Type B pancreatic cell (in vitro differentiated cells): ENCODE results near the gene UBE3B. TPM values are rescaled to one million over a fixed set of nuclear protein-coding genes. Genes with fewer than 3 reads are reported as not detected.

Experiments
- DNase-seq: peaks from one replicate; pipeline ENCODE4 v3.0.0; 2021; ENCODE audit warnings: mixed read lengths; ENCODE audit not compliant: unreplicated experiment; ENCODE audit errors: extremely low spot score
- H3K27ac Mint-ChIP-seq: 2 replicates; pipeline ENCODE4 v1.8.0; 2021; ENCODE audit warnings: mild to moderate bottlenecking, mixed read lengths
- H3K27me3 Mint-ChIP-seq: 2 replicates; pipeline ENCODE4 v1.8.0; 2021; ENCODE audit warnings: mixed read lengths
- H3K36me3 Mint-ChIP-seq: 2 replicates; pipeline ENCODE4 v1.8.0; 2021; ENCODE audit warnings: mixed read lengths
- H3K4me1 Mint-ChIP-seq: one replicate; pipeline ENCODE4 v1.8.0; 2021; ENCODE audit warnings: mixed read lengths; ENCODE audit not compliant: unreplicated experiment
- H3K4me3 Mint-ChIP-seq: 2 replicates; pipeline ENCODE4 v1.8.0; 2021; ENCODE audit warnings: mild to moderate bottlenecking, mixed read lengths
- H3K9me3 Mint-ChIP-seq: 2 replicates; pipeline ENCODE4 v1.8.0; 2021; ENCODE audit warnings: mixed read lengths
- CTCF ChIP-seq: fragments of 200-600 bp; sonication (generic); conservative IDR thresholded peaks from 2 replicates; pipeline ENCODE4 v1.5.0; 2021; ENCODE audit warnings: antibody characterized with exemption, mild to moderate bottlenecking
- total RNA-seq: library from RNA; stranded (reverse); gene quantifications from 2 replicates; pipeline ENCODE4 v1.2.1, GENCODE V29; 2021; ENCODE audit warnings: low replicate concordance

UBE3B gene
- total RNA-seq, 1 donor from 2014 or later = 41.3 TPM

- TF ChIP-seq CTCF = no peak
- Mint-ChIP-seq H3K27me3 (no peaks in the 10 kb centered on the region), H3K4me3 (peak overlapping the region; percentile 11)
These were observed 18.2 kb upstream of the UBE3B start for GRCh38 chr12:109459247-109459646.

GRCh38 chr12:109460538-109460937, 16.9 kb upstream of the UBE3B start:
- H3K36me3 Mint-ChIP-seq = peaks cover 39% of the 10 kb centered on the region
- peaks cover 71% of the 10 kb centered on the region for H3K4me1 Mint-ChIP-seq
- no peaks in the 10 kb centered on the region for H3K27me3 Mint-ChIP-seq
- no peak overlapping the region for H3K4me3 Mint-ChIP-seq
- no peak overlapping the region for H3K27ac Mint-ChIP-seq
- TF ChIP-seq CTCF = no peak
- H3K9me3 Mint-ChIP-seq = no peaks in the 10 kb centered on the region
- no peak for DNase-seq

More at GRCh38 chr12:109459247-109459646, 18.2 kb upstream of the UBE3B start:
- Mint-ChIP-seq H3K27ac (peak overlapping the region; percentile 52), H3K9me3 (no peaks in the 10 kb centered on the region), H3K36me3 (peaks cover 38% of the 10 kb centered on the region), H3K4me1 (peaks cover 58% of the 10 kb centered on the region)
- DNase-seq = no peak

DNA sequence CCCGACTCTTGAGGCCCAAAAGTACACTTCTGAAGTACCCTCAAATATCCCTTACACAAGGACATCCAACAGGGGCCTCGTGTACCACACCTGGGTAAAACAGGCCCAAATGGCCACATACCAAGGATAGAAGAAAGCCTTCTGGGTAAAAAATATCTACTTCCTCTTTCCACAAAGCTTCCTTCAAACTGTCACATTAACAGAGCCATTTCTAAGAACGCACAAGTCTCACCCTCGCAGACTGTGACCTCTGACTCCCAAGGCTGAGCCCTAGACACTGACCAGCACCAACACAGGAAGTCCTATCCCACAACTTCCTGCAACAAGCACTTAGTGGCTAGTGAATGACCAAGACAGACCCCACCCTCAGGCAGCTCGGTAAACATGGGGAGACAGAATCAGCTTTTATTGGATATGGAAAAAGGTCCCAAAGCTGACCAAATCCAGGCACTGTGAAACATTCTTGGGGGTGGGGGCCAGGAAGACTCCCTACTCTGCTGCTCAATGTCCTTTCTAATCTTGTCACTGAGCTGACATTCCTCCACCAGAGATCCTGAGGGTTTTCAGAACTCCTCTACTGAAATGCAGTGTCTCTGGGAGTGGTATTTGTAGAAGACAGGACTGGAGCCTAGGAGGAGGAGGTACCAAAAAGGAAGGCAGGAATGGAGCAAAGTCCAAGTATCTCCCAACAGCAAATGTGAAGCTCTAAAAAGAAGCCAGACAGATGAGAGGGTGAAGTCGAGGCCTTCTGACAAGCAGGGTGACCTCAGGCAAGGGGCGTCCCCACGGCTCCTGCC, 16.2 kb upstream of the UBE3B start:
- Mint-ChIP-seq H3K4me1 (peaks cover 74% of the 10 kb centered on the region), H3K36me3 (peaks cover 38% of the 10 kb centered on the region), H3K4me3 (peak overlapping the region; percentile 65), H3K27ac (peak overlapping the region; percentile 92), H3K9me3 (no peaks in the 10 kb centered on the region), H3K27me3 (no peaks in the 10 kb centered on the region)
- DNase-seq = no peak
- TF ChIP-seq CTCF = no peak

DNA sequence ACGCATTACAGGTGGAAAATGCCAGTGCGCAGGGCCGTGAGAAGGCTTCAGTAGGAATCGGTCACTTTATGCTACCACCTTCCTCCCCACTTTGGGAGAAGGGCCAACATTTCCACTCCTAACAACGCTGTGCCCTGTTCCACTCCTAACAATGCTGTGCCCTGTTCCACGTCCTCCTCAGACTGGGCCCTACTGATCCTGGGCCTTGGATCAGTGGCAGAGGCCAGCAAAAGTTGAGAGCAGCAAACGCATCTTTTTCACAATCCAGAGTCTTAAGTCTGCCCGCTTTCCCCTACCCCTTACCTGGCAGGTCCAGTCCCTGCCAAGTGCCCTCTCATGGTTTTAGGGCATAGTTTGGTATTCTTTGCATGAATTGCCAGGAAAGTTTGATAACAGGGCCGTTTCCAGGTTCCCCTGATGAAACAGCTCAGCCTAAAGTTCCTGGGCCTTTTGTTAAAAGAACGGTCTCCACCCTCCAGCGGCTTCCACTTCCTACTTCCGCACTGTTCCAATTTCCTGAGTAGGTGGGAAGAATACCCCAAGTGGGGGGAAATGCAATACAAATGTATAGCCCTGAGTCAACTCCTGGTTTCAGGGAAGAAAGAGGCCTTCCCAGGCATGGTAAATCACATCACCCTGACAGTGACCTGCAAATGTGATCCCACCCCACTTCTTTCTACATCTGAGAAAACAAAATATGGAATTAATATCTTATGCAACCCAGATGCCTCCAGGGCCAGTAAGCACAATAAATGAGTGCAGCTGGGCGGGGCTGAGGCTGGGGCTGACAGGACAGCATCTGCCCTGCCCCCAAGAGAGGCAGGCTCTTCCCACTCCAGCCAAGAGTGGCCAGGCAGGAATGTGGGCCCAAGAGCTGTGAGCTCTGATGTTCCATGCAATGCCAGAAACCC, 15.3 kb upstream of the UBE3B start:
- peaks cover 74% of the 10 kb centered on the region for H3K4me1 Mint-ChIP-seq
- H3K36me3 Mint-ChIP-seq = peaks cover 33% of the 10 kb centered on the region
- DNase-seq = no peak
- H3K9me3 Mint-ChIP-seq = no peaks in the 10 kb centered on the region
- peak overlapping the region; percentile 92 for H3K27ac Mint-ChIP-seq
- no peak for TF ChIP-seq CTCF
- peak overlapping the region; percentile 53 for H3K4me3 Mint-ChIP-seq
- no peaks in the 10 kb centered on the region for H3K27me3 Mint-ChIP-seq

- H3K27ac Mint-ChIP-seq = peak overlapping the region; percentile 83
- no peaks in the 10 kb centered on the region for H3K9me3 Mint-ChIP-seq
- no peak for TF ChIP-seq CTCF
- DNase-seq = no peak
- peak overlapping the region; percentile 53 for H3K4me3 Mint-ChIP-seq
- peaks cover 24% of the 10 kb centered on the region for H3K36me3 Mint-ChIP-seq
- H3K27me3 Mint-ChIP-seq = no peaks in the 10 kb centered on the region
- H3K4me1 Mint-ChIP-seq = peaks cover 66% of the 10 kb centered on the region
These were observed 14.4 kb upstream of the UBE3B start for GRCh38 chr12:109462868-109463692.
